CD14-positive monocyte (primary cell): ENCODE data around the gene RWDD3. TPM values are rescaled to one million over a fixed set of nuclear protein-coding genes. Genes with fewer than 3 reads are reported as not detected.

Source experiments
- DNase-seq, 3 donors: peaks; one replicate each; pipeline ENCODE4 v3.0.0-alpha.2; 2011 to 2022
- H2AFZ ChIP-seq: 2 replicates; pipeline ENCODE4 v1.6.0; 2012; ENCODE audit warnings: mild to moderate bottlenecking, low read depth, low read length, inconsistent platforms; ENCODE audit not compliant: insufficient read depth, poor library complexity, severe bottlenecking
- H3K27ac ChIP-seq, 2 donors: 1 replicate in 1 of 2; 2 replicates in 1 of 2; pipeline ENCODE4 v1.5.1; 2012 to 2013; ENCODE audit warnings: low read length in 2 of 2, control low read depth in 1 of 2, inconsistent platforms in 1 of 2, low read depth in 1 of 2, mild to moderate bottlenecking in 1 of 2
- H3K27me3 ChIP-seq, 2 donors: one replicate each; pipeline versions ENCODE4 v1.6.0 to v1.6.1; 2011 to 2013; ENCODE audit warnings: low read length in 2 of 2; ENCODE audit not compliant: control insufficient read depth in 2 of 2, insufficient read depth in 2 of 2
- H3K36me3 ChIP-seq, 2 donors: replicated peaks in 1 of 2; 1 replicate in 1 of 2; 2 replicates in 1 of 2; pipeline versions ENCODE4 v1.5.1 to v1.6.1; 2012 to 2013; ENCODE audit warnings: low read length in 2 of 2, control low read depth in 1 of 2, inconsistent platforms in 1 of 2, mild to moderate bottlenecking in 1 of 2; ENCODE audit not compliant: insufficient read depth in 2 of 2, control insufficient read depth in 1 of 2
- H3K4me1 ChIP-seq, 2 donors: 1 replicate in 1 of 2; 2 replicates in 1 of 2; pipeline versions ENCODE4 v1.5.1 to v1.6.1; 2012 to 2013; ENCODE audit warnings: low read length in 2 of 2, control low read depth in 1 of 2, inconsistent platforms in 1 of 2, mild to moderate bottlenecking in 1 of 2, moderate library complexity in 1 of 2; ENCODE audit not compliant: insufficient read depth in 2 of 2, control insufficient read depth in 1 of 2
- H3K4me2 ChIP-seq: replicated peaks from 2 replicates; pipeline ENCODE3; 2012; ENCODE audit warnings: low read length, moderate library complexity, mild to moderate bottlenecking; ENCODE audit not compliant: poor library complexity, severe bottlenecking; ENCODE audit errors: extremely low read depth
- H3K4me3 ChIP-seq, 3 experiments: fragments of 200-600 bp in 1 of 3; sonication (generic) in 1 of 3; replicated peaks in 1 of 3; 1 replicate in 2 of 3; 2 replicates in 1 of 3; pipeline ENCODE4 v1.5.1; 2011 to 2013; ENCODE audit warnings: low read length in 3 of 3, mild to moderate bottlenecking in 3 of 3, control low read depth in 2 of 3, low read depth in 2 of 3, inconsistent platforms in 1 of 3, moderate library complexity in 1 of 3
- H3K79me2 ChIP-seq: 2 replicates; pipeline ENCODE4 v1.6.0; 2012; ENCODE audit warnings: mild to moderate bottlenecking, control low read depth, inconsistent platforms, low read length, moderate library complexity; ENCODE audit not compliant: insufficient read depth
- H3K9ac ChIP-seq: 2 replicates; pipeline ENCODE4 v1.6.0; 2017; ENCODE audit warnings: low read length, mild to moderate bottlenecking; ENCODE audit not compliant: insufficient read depth, poor library complexity, severe bottlenecking
- H3K9me3 ChIP-seq, 2 donors: replicated peaks in 1 of 2; 1 replicate in 1 of 2; 2 replicates in 1 of 2; pipeline versions ENCODE4 v1.5.1 to v1.6.1; 2012 to 2013; ENCODE audit warnings: low read length in 2 of 2, control low read depth in 1 of 2; ENCODE audit not compliant: control insufficient read depth in 1 of 2, insufficient read depth in 1 of 2
- H4K20me1 ChIP-seq: 2 replicates; pipeline ENCODE4 v1.6.0; 2012; ENCODE audit warnings: mild to moderate bottlenecking, low read length, control low read depth, moderate library complexity; ENCODE audit not compliant: insufficient read depth
- H3K27ac Mint-ChIP-seq, 7 donors: one replicate each; pipeline ENCODE4 v1.8.0; 2020; ENCODE audit warnings: mild to moderate bottlenecking in 7 of 7, mixed read lengths in 7 of 7, moderate library complexity in 6 of 7, inconsistent platforms in 2 of 7
- H3K27me3 Mint-ChIP-seq, 3 donors: one replicate each; pipeline ENCODE4 v1.8.0; 2021 to 2022; ENCODE audit warnings: low read depth in 3 of 3, mild to moderate bottlenecking in 3 of 3, mixed read lengths in 3 of 3, moderate library complexity in 3 of 3, inconsistent platforms in 1 of 3
- H3K36me3 Mint-ChIP-seq, 2 donors: one replicate each; pipeline ENCODE4 v1.8.0; 2020; ENCODE audit warnings: mixed read lengths in 2 of 2, inconsistent platforms in 1 of 2, mild to moderate bottlenecking in 1 of 2
- H3K4me1 Mint-ChIP-seq: one replicate; pipeline ENCODE4 v1.8.0; 2020; ENCODE audit warnings: mild to moderate bottlenecking, mixed read lengths
- H3K4me3 Mint-ChIP-seq, 2 donors: one replicate each; pipeline ENCODE4 v1.8.0; 2020; ENCODE audit warnings: mild to moderate bottlenecking in 2 of 2, mixed read lengths in 2 of 2, moderate library complexity in 1 of 2
- H3K9me3 Mint-ChIP-seq, 7 donors: one replicate each; pipeline ENCODE4 v1.8.0; 2020 to 2022; ENCODE audit warnings: mixed read lengths in 7 of 7, mild to moderate bottlenecking in 6 of 7, moderate library complexity in 6 of 7, inconsistent platforms in 2 of 7
- WGBS: methylation state at CpG from one replicate; pipeline ENCODE4 v1.1.5; 2013; ENCODE audit warnings: missing lambda C conversion rate; ENCODE audit not compliant: insufficient coverage; 5-methylcytosine and 5-hydroxymethylcytosine counted together
- intact Hi-C, 2 donors: fragments of 100-400 bp; cut with micrococcal nuclease; formaldehyde crosslinking; loops; one replicate each; pipeline versions ENCODE4 v1.15.0 to v1.15.1; 2023
- polyA plus RNA-seq, 3 donors: library from polyadenylated mRNA; depleted of rRNA in 1 of 3; unstranded in 2 of 3; stranded (reverse) in 1 of 3; fragments of 300-500 nt in 2 of 3; fragments of >200 nt in 1 of 3; fragmentation: Illumina TruSeq in 2 of 3; gene quantifications; 1 replicate in 2 of 3; 2 replicates in 1 of 3; pipeline ENCODE4 v1.2.3, GENCODE V29; 2012 to 2021
- TF ChIP-seq, protein P1 (sequence below): fragments of 200-600 bp; IDR thresholded peaks from one replicate; pipeline ENCODE4 v1.8.0; 2022; ENCODE audit warnings: antibody characterized with exemption, mild to moderate bottlenecking

RWDD3 gene
- polyA plus RNA-seq, 3 donors: 9.2 to 20.1 (median 18.1) TPM

- Histone ChIP-seq H4K20me1 (no peaks in the 10 kb centered on the region), H2AFZ (no peak overlapping the region), H3K9me3 (peaks cover 0 to 7% of the 10 kb centered on the region in 2 donors), H3K4me3 (no peak overlapping the region), H3K4me2 (no peak overlapping the region), H3K27ac (no peak overlapping the region), H3K36me3 (no peaks in the 10 kb centered on the region), H3K9ac (no peak overlapping the region), H3K79me2 (no peaks in the 10 kb centered on the region), H3K27me3 (no peaks in the 10 kb centered on the region), H3K4me1 (no peaks in the 10 kb centered on the region)
- WGBS: 88% methylated on average over 2 of the region's 4 CpGs
- Mint-ChIP-seq H3K4me1 (no peaks in the 10 kb centered on the region), H3K27ac (no peak overlapping the region), H3K27me3 (peaks cover 0 to 5% (median 5%) of the 10 kb centered on the region in 3 donors), H3K9me3 (peaks cover 0 to 10% (median 4%) of the 10 kb centered on the region in 7 donors), H3K36me3 (no peaks in the 10 kb centered on the region), H3K4me3 (no peak overlapping the region)
- intact Hi-C loops: no loop called here
- DNase-seq: no peak
- TF ChIP-seq, protein P1, sequence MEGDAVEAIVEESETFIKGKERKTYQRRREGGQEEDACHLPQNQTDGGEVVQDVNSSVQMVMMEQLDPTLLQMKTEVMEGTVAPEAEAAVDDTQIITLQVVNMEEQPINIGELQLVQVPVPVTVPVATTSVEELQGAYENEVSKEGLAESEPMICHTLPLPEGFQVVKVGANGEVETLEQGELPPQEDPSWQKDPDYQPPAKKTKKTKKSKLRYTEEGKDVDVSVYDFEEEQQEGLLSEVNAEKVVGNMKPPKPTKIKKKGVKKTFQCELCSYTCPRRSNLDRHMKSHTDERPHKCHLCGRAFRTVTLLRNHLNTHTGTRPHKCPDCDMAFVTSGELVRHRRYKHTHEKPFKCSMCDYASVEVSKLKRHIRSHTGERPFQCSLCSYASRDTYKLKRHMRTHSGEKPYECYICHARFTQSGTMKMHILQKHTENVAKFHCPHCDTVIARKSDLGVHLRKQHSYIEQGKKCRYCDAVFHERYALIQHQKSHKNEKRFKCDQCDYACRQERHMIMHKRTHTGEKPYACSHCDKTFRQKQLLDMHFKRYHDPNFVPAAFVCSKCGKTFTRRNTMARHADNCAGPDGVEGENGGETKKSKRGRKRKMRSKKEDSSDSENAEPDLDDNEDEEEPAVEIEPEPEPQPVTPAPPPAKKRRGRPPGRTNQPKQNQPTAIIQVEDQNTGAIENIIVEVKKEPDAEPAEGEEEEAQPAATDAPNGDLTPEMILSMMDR: no peak
Observed at GRCh38 chr1:95219407-95219806, 14.6 kb upstream of the RWDD3 start.

- Histone ChIP-seq H4K20me1 (no peaks in the 10 kb centered on the region), H3K9me3 (peaks cover 0 to 4% of the 10 kb centered on the region in 2 donors), H3K9ac (no peak overlapping the region), H3K4me1 (no peaks in the 10 kb centered on the region), H3K79me2 (no peaks in the 10 kb centered on the region), H2AFZ (no peak overlapping the region), H3K27ac (no peak overlapping the region), H3K4me2 (no peak overlapping the region), H3K4me3 (no peak overlapping the region), H3K36me3 (no peaks in the 10 kb centered on the region), H3K27me3 (no peaks in the 10 kb centered on the region)
- intact Hi-C loops: no loop called here
- no peak overlapping the region for H3K27ac Mint-ChIP-seq
- TF ChIP-seq, protein P1: no peak
- peaks cover 2 to 3% (median 3%) of the 10 kb centered on the region in 3 donors for H3K27me3 Mint-ChIP-seq
- H3K4me1 Mint-ChIP-seq: no peaks in the 10 kb centered on the region
- H3K4me3 Mint-ChIP-seq: no peak overlapping the region
- H3K36me3 Mint-ChIP-seq: no peaks in the 10 kb centered on the region
- peaks cover 0 to 9% (median 3%) of the 10 kb centered on the region in 7 donors for H3K9me3 Mint-ChIP-seq
- no peak for DNase-seq
- 79% methylated on average over 6 of the region's 6 CpGs for WGBS
Observed at GRCh38 chr1:95221306-95221705, 12.7 kb upstream of the RWDD3 start.
